Measurements from ENCODE around the gene RASGRF1. TPM values are rescaled to one million over a fixed set of nuclear protein-coding genes. Genes with fewer than 3 reads are reported as not detected.
"Not testable (repeated sequence)": the region's sequence is repeated elsewhere in the genome, so short reads cannot be mapped to it uniquely, and the experiment has no call there.

RASGRF1 gene
- total RNA-seq, 4 donors from 2014 or later: not detected

DNA sequence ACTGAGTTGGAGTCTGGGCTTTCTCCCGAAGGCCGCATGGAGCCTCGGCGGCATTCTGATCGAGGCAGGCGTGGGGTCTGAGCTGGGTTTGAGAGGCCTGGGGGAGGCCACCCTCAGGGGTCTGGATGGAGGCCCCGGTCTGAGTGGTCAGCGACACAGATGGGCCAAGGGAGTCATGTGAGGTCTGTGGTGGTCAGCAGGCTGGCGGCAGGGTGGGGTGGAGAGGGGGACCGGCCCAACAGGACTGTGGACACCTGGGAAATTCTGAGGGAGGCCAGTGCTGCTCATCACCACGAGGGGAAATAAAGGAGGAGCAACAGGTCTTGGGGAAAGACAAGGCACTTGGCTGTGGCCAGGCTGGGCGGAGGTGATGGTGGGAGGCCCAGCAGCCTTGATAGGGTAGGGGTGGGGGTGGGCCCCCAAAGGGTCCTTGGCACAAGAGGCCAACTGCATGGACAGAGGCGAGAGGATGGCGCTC lies 161.9 kb downstream of the RASGRF1 start:
- H3K36me3 ChIP-seq: peaks cover 0 to 23% of the 10 kb centered on the region in 2 donors
- in situ Hi-C loops (cut with MboI; ENCODE audit: low sequenced_read_pairs in 4 of 4) (no loop called here), intact Hi-C loops (cut with DNase I; ENCODE audit: low total_unique reads) (no loop called here)
- no peaks in the 10 kb centered on the region for H3K9me3 ChIP-seq
- no peaks in the 10 kb centered on the region for H3K27me3 ChIP-seq
- DNase-seq: no peak
- H3K27ac ChIP-seq: no peak overlapping the region
- H3K4me1 ChIP-seq: peaks cover 12% of the 10 kb centered on the region in 2 donors
- TF ChIP-seq, protein P1, sequence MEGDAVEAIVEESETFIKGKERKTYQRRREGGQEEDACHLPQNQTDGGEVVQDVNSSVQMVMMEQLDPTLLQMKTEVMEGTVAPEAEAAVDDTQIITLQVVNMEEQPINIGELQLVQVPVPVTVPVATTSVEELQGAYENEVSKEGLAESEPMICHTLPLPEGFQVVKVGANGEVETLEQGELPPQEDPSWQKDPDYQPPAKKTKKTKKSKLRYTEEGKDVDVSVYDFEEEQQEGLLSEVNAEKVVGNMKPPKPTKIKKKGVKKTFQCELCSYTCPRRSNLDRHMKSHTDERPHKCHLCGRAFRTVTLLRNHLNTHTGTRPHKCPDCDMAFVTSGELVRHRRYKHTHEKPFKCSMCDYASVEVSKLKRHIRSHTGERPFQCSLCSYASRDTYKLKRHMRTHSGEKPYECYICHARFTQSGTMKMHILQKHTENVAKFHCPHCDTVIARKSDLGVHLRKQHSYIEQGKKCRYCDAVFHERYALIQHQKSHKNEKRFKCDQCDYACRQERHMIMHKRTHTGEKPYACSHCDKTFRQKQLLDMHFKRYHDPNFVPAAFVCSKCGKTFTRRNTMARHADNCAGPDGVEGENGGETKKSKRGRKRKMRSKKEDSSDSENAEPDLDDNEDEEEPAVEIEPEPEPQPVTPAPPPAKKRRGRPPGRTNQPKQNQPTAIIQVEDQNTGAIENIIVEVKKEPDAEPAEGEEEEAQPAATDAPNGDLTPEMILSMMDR (IDR thresholded peaks at IDR 0.05 in 4 of 5, conservative IDR thresholded peaks at IDR 0.05 in 1 of 5): no peak
- no peak for TF ChIP-seq POLR2A (IDR thresholded peaks at IDR 0.05)
- ATAC-seq: no peak
- no peak overlapping the region for H3K4me3 ChIP-seq

DNA sequence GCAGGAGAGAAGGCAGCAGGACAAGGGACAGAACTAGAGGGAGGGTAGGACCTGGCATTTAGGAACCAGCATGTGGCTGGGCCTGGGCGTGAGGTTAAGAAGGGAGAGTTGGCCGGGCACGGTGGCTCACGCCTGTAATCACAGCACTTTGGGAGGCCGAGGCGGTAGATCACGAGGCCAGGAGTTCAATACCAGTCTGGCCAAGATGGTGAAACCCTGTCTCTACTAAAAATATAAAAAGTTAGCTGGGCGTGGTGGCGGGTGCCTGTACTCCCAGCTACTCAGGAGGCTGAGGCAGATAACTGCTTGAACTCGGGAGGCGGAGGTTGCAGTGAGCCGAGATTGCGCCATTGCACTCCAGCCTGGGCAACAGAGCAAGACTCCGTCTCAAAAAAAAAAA lies 162.4 kb downstream of the RASGRF1 start:
- H3K27me3 ChIP-seq; ATAC-seq; H3K4me3 ChIP-seq; H3K27ac ChIP-seq; DNase-seq; intact Hi-C loops (cut with DNase I; ENCODE audit: low total_unique reads); H3K9me3 ChIP-seq; in situ Hi-C loops (cut with MboI; ENCODE audit: low sequenced_read_pairs in 4 of 4): not testable (repeated sequence)
- H3K36me3 ChIP-seq: peaks cover 0 to 28% of the 10 kb centered on the region in 2 donors
- H3K4me1 ChIP-seq: peaks cover 12% of the 10 kb centered on the region in 2 donors

DNA sequence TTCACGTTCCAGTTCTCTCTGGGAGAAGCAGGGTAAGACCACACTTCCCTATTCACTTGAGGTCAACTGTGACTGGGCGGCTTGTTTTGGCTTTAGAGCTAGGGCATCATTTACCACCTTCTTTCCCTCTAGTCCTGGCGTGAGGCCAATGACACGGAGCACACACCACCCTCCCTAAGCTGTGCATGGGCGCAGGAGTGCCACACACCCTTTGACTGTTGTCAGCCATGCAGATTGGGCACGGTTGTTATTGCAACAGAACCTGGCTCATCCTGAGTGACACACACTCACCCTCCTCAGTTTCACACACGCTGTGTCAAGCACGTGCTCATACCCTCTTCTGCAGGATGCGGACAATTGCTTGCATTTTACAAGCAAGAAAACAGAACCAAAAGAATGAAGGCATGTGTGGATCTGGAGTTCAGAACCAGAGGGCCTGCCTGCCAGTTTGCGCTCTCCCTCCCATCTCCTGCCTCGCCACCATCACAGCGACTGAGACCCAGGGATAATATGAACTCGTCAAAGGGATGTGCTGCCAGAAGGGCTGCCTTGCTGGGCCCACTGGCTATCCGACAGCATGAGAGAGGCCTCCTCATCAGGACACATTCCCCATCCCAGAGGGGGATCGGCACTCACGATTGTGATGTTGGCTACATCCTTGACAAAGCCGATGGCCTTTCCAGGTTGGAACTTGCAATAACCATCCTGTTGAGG lies 163.3 kb downstream of the RASGRF1 start:
- TF ChIP-seq POLR2A (IDR thresholded peaks at IDR 0.05): no peak
- TF ChIP-seq, protein P1 (IDR thresholded peaks at IDR 0.05 in 4 of 5, conservative IDR thresholded peaks at IDR 0.05 in 1 of 5): no peak
- DNase-seq (no peak), ATAC-seq (no peak)
- no peak overlapping the region for H3K4me3 ChIP-seq
- H3K27me3 ChIP-seq: no peaks in the 10 kb centered on the region
- H3K36me3 ChIP-seq: peaks cover 0 to 37% of the 10 kb centered on the region in 2 donors
- in situ Hi-C loops (cut with MboI; ENCODE audit: low sequenced_read_pairs in 4 of 4) (no loop called here), intact Hi-C loops (cut with DNase I; ENCODE audit: low total_unique reads) (no loop called here)
- no peak overlapping the region for H3K27ac ChIP-seq
- H3K9me3 ChIP-seq: no peaks in the 10 kb centered on the region
- H3K4me1 ChIP-seq: peaks cover 12% of the 10 kb centered on the region in 2 donors

DNA sequence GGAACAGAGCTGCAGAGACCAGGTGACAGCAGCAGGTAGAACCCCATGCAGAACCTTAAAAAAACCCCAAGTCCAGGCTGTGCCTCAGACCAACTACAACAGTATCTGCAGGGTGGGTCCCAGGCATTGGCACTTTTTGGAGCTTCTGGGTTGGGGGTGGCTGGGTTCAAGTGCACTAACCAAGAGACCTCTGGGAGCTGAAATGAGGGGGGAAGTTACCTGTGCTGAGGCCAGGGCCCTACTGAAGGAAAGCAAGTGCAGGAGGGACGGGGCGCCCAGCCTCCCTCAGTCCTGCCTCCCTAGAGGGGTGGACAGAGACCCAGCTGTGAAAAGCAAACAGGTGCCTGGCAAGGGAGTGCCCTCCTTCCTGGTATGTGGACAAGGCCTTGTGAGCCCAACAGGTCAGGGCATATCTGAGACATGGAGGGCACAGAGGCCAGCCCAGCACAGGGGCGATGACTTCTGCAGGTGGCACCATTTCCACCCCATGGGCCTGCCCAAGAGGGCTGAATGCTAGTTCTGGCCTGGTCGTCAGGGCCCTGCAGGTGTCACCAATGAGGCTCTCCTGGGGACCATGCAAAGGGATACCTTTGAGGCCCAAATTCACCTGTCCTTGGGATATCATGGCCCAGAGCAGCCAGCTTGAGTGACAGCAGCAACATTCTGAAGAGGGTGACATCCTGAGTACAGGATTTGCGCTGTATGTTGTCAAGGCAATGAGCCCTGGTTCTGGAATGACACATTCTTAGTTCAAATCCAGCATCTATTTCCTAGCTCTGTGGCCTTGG lies 164.4 kb downstream of the RASGRF1 start:
- DNase-seq (no peak), ATAC-seq (no peak)
- TF ChIP-seq, protein P1 (IDR thresholded peaks at IDR 0.05 in 4 of 5, conservative IDR thresholded peaks at IDR 0.05 in 1 of 5): no peak
- TF ChIP-seq POLR2A (IDR thresholded peaks at IDR 0.05): no peak
- Histone ChIP-seq H3K4me1 (peaks cover 5% of the 10 kb centered on the region in 2 donors), H3K4me3 (no peak overlapping the region), H3K9me3 (no peaks in the 10 kb centered on the region), H3K27me3 (no peaks in the 10 kb centered on the region), H3K36me3 (peaks cover 0 to 48% of the 10 kb centered on the region in 2 donors), H3K27ac (no peak overlapping the region)
- in situ Hi-C loops (cut with MboI; ENCODE audit: low sequenced_read_pairs in 4 of 4) (no loop called here), intact Hi-C loops (cut with DNase I; ENCODE audit: low total_unique reads) (no loop called here)

DNA sequence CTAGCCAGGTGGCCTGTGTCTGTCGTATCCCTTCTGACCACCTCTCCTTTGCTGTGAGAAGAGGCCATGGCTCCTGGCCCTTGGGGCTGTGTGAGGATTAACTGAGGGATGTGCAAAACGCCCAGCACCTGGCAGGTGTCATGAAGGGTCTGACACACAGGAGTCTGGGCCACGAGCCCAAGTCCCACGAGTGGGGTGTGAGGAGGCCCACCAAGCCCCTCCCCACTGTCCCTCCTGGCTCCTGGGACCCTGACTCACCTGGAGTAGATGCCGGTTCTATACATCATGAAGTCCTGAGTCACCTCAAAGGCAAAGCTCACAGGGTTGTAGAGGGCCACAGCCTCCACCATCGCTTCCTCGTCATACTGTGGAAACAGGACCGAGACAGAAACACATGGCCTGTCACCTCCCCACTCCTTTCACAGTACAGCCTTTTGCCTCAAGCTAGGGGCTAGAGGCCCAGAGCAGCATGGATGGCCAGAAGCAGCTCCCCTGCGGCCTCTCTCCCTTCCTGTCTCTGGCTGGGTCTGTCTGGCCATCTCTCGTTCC lies 165.4 kb downstream of the RASGRF1 start:
- peaks cover 0 to 54% of the 10 kb centered on the region in 2 donors for H3K36me3 ChIP-seq
- no peaks in the 10 kb centered on the region for H3K27me3 ChIP-seq
- no peaks in the 10 kb centered on the region for H3K9me3 ChIP-seq
- no peaks in the 10 kb centered on the region for H3K4me1 ChIP-seq
- intact Hi-C loops (cut with DNase I; ENCODE audit: low total_unique reads): no loop called here
- no peak for TF ChIP-seq POLR2A (IDR thresholded peaks at IDR 0.05)
- TF ChIP-seq, protein P1 (IDR thresholded peaks at IDR 0.05 in 4 of 5, conservative IDR thresholded peaks at IDR 0.05 in 1 of 5): no peak
- in situ Hi-C loops (cut with MboI; ENCODE audit: low sequenced_read_pairs in 4 of 4): no loop called here
- ATAC-seq (no peak), DNase-seq (no peak)
- no peak overlapping the region for H3K4me3 ChIP-seq
- H3K27ac ChIP-seq: no peak overlapping the region
